CD4-positive, alpha-beta T cell treated with Interleukin-15 for 4 hours (primary cell): ENCODE measurements around the gene GIPC3.

Experiments used
- DNase-seq: peaks from one replicate; pipeline ENCODE4 v3.0.0-alpha.2; 2020; ENCODE audit warnings: low spot score

Gene GIPC3

GRCh38 chr19:3638208-3639193, 53.2 kb downstream of the GIPC3 start:
- DNase-seq = no peak

DNA sequence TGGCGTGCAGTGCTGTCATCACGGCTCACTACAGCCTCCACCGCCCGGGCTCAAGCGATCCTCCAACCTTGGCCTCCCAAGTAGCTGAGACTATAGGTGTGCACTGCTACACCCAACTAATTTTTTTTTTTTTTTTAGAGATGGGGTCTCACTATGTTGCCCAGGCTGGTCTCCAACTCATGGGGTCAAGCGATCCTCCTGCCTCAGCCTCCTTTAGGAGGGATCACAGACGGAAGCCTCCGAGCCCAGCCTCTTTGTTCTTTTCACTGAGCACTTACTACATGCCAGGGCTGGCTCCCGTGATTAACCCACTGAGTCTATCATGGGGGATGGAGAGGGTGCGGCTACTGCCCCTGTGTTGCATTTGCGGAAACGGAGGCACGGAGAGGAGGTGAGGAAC, 54.2 kb downstream of the GIPC3 start:
- no peak for DNase-seq

- no peak for DNase-seq
Measured at GRCh38 chr19:3641515-3642269, 56.4 kb downstream of the GIPC3 start.

GRCh38 chr19:3642296-3642695, 57.0 kb downstream of the GIPC3 start:
- DNase-seq = no peak
